OCI-LY7 (cell line): Measurements from ENCODE around the gene ZNF609.

Experiments
- EZH2phosphoT487 ChIP-seq: fragments of 200-600 bp; sonication (generic); IDR thresholded peaks from 2 replicates; pipeline ENCODE4 v1.6.1; 2018; ENCODE audit warnings: low read depth, borderline replicate concordance, mild to moderate bottlenecking, mixed run types, antibody characterized with exemption, low read length, moderate library complexity, mixed read lengths
- TF ChIP-seq, protein P1 (sequence below): fragments of 200-600 bp; sonication (generic); conservative IDR thresholded peaks from 2 replicates; pipeline ENCODE4 v1.5.1; 2014; ENCODE audit warnings: mild to moderate bottlenecking, antibody characterized with exemption, low read length, moderate library complexity, mixed read lengths

GRCh38 chr15:64480891-64481290 is 20.5 kb downstream of the ZNF609 start:
- TF ChIP-seq, protein P1, sequence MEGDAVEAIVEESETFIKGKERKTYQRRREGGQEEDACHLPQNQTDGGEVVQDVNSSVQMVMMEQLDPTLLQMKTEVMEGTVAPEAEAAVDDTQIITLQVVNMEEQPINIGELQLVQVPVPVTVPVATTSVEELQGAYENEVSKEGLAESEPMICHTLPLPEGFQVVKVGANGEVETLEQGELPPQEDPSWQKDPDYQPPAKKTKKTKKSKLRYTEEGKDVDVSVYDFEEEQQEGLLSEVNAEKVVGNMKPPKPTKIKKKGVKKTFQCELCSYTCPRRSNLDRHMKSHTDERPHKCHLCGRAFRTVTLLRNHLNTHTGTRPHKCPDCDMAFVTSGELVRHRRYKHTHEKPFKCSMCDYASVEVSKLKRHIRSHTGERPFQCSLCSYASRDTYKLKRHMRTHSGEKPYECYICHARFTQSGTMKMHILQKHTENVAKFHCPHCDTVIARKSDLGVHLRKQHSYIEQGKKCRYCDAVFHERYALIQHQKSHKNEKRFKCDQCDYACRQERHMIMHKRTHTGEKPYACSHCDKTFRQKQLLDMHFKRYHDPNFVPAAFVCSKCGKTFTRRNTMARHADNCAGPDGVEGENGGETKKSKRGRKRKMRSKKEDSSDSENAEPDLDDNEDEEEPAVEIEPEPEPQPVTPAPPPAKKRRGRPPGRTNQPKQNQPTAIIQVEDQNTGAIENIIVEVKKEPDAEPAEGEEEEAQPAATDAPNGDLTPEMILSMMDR, result no peak
- TF ChIP-seq EZH2phosphoT487, result no peak
